GM19397 (cell line): ENCODE results near the gene PRSS8.
"Not testable (repeated sequence)": the region's sequence is repeated elsewhere in the genome, so short reads cannot be mapped to it uniquely, and the experiment has no call there.

Source experiments
- ATAC-seq: cut with Tn5 transposase; IDR thresholded peaks from one replicate; pipeline ENCODE4 v1.9.1; 2021; ENCODE audit warnings: mild to moderate bottlenecking, moderate library complexity; ENCODE audit not compliant: unreplicated experiment

Gene PRSS8

GRCh38 chr16:31107465-31107867, 28.1 kb downstream of the PRSS8 start:
- no peak for ATAC-seq

GRCh38 chr16:31106509-31107464, 28.7 kb downstream of the PRSS8 start:
- ATAC-seq = no peak

GRCh38 chr16:31105677-31106213, 29.8 kb downstream of the PRSS8 start:
- peak; percentile 44 for ATAC-seq

- ATAC-seq = not testable (repeated sequence)
Measured at GRCh38 chr16:31100876-31101641, 34.5 kb downstream of the PRSS8 start.

- no peak for ATAC-seq
Measured at GRCh38 chr16:31099860-31100638, 35.5 kb downstream of the PRSS8 start.

GRCh38 chr16:31094424-31095120, 41.0 kb downstream of the PRSS8 start, which contains the start of gene VKORC1:
Gene VKORC1 (minus strand): TSS chr16:31094797. CDS start chr16:31094729, 68 bp downstream.
- ATAC-seq = peak; percentile 89

- ATAC-seq = no peak
Measured at GRCh38 chr16:31094088-31094423, 41.5 kb downstream of the PRSS8 start.

GRCh38 chr16:31093132-31093703, 42.3 kb downstream of the PRSS8 start:
- ATAC-seq = no peak

- ATAC-seq = no peak
Measured at GRCh38 chr16:31092330-31092729, 43.2 kb downstream of the PRSS8 start.

- no peak for ATAC-seq
Measured at GRCh38 chr16:31090540-31090939, 45.0 kb downstream of the PRSS8 start.

- no peak for ATAC-seq
Measured at GRCh38 chr16:31089199-31089598, 46.3 kb downstream of the PRSS8 start.

GRCh38 chr16:31088459-31089183, 46.9 kb downstream of the PRSS8 start, which contains the start of gene PRSS53:
Gene PRSS53 (minus strand): TSS chr16:31088943. CDS start chr16:31088809, 134 bp downstream.
- ATAC-seq = no peak

- ATAC-seq = no peak
Measured at GRCh38 chr16:31087971-31088370, 47.6 kb downstream of the PRSS8 start.

GRCh38 chr16:31087481-31087880, 48.0 kb downstream of the PRSS8 start:
- no peak for ATAC-seq

GRCh38 chr16:31086629-31086906, 49.0 kb downstream of the PRSS8 start:
- ATAC-seq = no peak

- no peak for ATAC-seq
Measured at GRCh38 chr16:31085873-31086628, 49.5 kb downstream of the PRSS8 start.

- no peak for ATAC-seq
Measured at GRCh38 chr16:31085411-31085810, 50.1 kb downstream of the PRSS8 start.

GRCh38 chr16:31084584-31085302, 50.8 kb downstream of the PRSS8 start:
- no peak for ATAC-seq
